GM12875 (cell line): Measurements from ENCODE around the gene CA10.

Experiments used
- H3K4me3 ChIP-seq: one replicate; pipeline ENCODE4 v1.5.1; 2011; ENCODE audit warnings: low read depth, low read length, control low read depth
- TF ChIP-seq, protein P1 (sequence below): IDR thresholded peaks from 2 replicates; pipeline ENCODE4 v1.5.1; 2011; ENCODE audit warnings: low read depth, mild to moderate bottlenecking, control low read depth, inconsistent platforms, low read length, moderate library complexity, borderline replicate concordance; ENCODE audit not compliant: insufficient read depth

Gene CA10

GRCh38 chr17:51636291-51636690, 522.2 kb downstream of the CA10 start:
- H3K4me3 ChIP-seq = no peak overlapping the region
- TF ChIP-seq, protein P1, sequence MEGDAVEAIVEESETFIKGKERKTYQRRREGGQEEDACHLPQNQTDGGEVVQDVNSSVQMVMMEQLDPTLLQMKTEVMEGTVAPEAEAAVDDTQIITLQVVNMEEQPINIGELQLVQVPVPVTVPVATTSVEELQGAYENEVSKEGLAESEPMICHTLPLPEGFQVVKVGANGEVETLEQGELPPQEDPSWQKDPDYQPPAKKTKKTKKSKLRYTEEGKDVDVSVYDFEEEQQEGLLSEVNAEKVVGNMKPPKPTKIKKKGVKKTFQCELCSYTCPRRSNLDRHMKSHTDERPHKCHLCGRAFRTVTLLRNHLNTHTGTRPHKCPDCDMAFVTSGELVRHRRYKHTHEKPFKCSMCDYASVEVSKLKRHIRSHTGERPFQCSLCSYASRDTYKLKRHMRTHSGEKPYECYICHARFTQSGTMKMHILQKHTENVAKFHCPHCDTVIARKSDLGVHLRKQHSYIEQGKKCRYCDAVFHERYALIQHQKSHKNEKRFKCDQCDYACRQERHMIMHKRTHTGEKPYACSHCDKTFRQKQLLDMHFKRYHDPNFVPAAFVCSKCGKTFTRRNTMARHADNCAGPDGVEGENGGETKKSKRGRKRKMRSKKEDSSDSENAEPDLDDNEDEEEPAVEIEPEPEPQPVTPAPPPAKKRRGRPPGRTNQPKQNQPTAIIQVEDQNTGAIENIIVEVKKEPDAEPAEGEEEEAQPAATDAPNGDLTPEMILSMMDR = no peak

- TF ChIP-seq, protein P1 = no peak
- no peak overlapping the region for H3K4me3 ChIP-seq
Measured at GRCh38 chr17:51630101-51630671, 528.3 kb downstream of the CA10 start.

DNA sequence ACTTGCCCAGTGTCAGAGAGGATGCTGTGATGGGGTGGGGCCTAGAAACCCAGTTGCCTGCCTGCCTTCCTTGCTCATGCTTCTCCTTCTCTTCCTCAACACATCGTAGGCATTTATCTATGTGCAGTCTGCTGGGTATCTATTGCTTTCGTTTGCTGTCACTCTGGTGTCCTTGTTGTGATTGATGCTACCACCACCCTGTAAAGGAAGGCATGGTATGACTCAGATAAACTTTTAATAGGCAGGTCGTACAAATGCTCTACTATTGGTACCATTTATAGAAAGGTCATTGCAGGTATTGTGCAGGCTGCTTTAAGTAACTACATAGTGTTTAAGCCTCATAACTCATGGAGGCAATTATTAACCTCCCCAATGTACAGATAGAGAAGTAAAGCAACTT, 529.3 kb downstream of the CA10 start:
- TF ChIP-seq, protein P1 = no peak

GRCh38 chr17:51627779-51628178, 530.7 kb downstream of the CA10 start:
- no peak overlapping the region for H3K4me3 ChIP-seq
- TF ChIP-seq, protein P1 = no peak

More for the DNA sequence above, 529.3 kb downstream of the CA10 start:
- H3K4me3 ChIP-seq = no peak overlapping the region

DNA sequence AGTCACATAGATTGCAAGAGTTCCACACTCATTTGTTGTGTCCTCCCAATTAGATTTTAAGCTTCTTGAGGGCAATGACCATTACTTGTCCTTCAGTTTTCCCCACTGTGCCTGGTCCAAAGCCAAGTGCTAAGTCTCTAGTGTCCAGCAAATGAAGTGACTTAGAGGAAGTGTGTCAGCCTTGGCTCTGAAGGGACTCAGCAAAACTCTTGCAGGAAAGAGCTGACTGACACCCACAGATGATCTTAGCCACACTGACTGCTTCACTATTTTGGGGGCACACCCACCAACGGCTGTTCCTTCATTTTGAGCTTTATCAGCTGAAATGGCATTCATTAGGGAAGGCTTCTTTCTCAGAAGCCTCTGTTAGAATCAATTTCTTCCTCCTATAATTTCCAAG, 540.0 kb downstream of the CA10 start:
- TF ChIP-seq, protein P1 = no peak
- no peak overlapping the region for H3K4me3 ChIP-seq

DNA sequence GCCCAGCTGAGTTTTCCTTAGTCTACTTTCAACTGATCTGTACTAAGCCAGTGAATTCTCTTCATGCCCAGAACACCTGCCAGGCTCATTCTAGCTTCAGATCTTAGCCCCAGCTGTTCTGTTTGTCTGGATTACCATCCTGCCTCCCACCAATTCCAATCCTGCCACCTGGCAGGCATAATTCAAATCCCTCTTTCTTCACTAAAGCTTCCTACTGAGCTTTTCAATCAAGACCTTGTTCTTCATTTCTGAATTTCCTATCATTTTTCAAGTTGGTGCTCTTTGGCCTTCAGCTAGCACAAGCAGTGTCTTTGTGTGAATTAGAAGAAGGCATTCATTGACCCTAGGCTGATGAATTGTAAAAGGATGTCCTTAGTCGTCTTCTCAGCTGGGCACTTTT, 540.5 kb downstream of the CA10 start:
- H3K4me3 ChIP-seq = no peak overlapping the region
- TF ChIP-seq, protein P1 = no peak

DNA sequence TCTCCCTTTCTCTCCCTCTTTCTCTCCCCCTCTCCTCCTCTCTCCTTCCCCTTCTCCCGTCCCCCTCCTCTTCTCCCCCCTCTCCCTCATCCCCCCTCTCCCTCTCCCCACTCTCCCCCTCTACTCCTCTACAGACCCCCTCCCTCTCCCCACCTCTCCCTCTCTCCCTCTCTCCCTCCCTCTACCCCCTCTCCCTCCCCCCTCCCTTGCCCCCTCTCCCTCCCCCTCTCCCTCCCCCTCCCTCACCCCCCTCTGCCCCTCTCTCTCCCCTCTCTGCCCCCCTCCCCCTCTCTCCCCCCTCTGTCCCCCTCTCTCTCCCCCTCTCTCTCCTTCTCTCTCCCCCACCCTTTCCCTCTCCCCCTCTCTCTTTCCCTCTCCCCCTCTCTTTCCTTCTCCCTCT, 545.3 kb downstream of the CA10 start:
- TF ChIP-seq, protein P1 = no peak
- H3K4me3 ChIP-seq = no peak overlapping the region
